Motor neuron (in vitro differentiated cells): ENCODE measurements around the gene FANK1. TPM values are rescaled to one million over a fixed set of nuclear protein-coding genes. Genes with fewer than 3 reads are reported as not detected.
A peak's percentile ranks its signal among the peaks of the same experiment; 100 is the strongest.

Experiments used
- ATAC-seq, 8 experiments: fragments of 200-7000 bp; cut with Tn5 transposase; replicated peaks in 6 of 8; 2 replicates each; pipeline ENCODE4 v1.8.0; 2021; ENCODE audit warnings: mild to moderate bottlenecking in 8 of 8, moderate library complexity in 8 of 8
- H3K27ac ChIP-seq, 2 donors: fragments of 250-450 bp; sonication (Bioruptor Pico); 2 replicates each; pipeline ENCODE4 v1.9.0; 2021; ENCODE audit warnings: antibody characterized with exemption in 2 of 2, mild to moderate bottlenecking in 2 of 2, moderate library complexity in 1 of 2
- H3K4me1 ChIP-seq, 2 donors: fragments of 250-450 bp; sonication (Bioruptor Pico); replicated peaks in 1 of 2; 2 replicates each; pipeline ENCODE4 v1.6.1; 2021; ENCODE audit warnings: antibody characterized with exemption in 2 of 2, mild to moderate bottlenecking in 2 of 2, moderate library complexity in 1 of 2
- H3K4me3 ChIP-seq, 5 donors: fragments of 250-450 bp; sonication (Bioruptor Pico); 2 replicates each; pipeline ENCODE4 v1.9.0; 2021; ENCODE audit warnings: antibody characterized with exemption in 5 of 5, mild to moderate bottlenecking in 5 of 5, moderate library complexity in 4 of 5
- WGBS, 10 experiments: fragments of 450-650 bp; shearing (Covaris generic); methylation state at CpG; one replicate each; pipeline ENCODE4 v1.0.0; 2022; 5-methylcytosine and 5-hydroxymethylcytosine counted together
- in situ Hi-C, 9 experiments: fragments of 400-800 bp; cut with MboI; loops; one replicate each; pipeline ENCODE4 v1.15.0; 2021; ENCODE audit warnings: low sequenced_read_pairs in 9 of 9, low pct_unique_long_range_greater_than_20kb in 2 of 9; ENCODE audit not compliant: unreplicated experiment in 9 of 9
- total RNA-seq, 8 experiments: library from RNA; unstranded; fragments of 300-600 nt; gene quantifications; 2 replicates each; pipeline versions ENCODE4 v1.2.3 to v1.2.4, GENCODE V29; 2022

Gene FANK1
- total RNA-seq, 8 experiments from 2014 or later, result 0.99 to 45.9 (median 3.6) TPM

DNA sequence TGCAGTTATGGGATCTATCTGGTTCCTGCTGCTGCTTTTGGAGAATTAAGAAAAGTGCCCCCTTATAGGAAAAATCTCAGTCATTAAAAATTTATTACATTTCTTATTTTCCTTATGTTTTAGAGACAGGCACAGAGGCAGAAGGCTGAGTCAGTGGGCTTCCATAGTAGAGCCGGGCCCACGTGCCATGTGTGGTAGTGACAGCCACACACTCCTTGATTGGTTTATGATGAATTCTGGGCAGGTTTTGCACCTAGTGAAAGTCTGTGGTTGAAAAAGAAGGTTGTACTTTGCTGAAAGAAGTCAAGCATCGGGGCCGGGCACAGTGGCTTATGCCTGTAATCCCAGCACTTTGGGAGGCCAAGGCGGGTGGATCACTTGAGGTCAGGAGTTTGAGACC, 109.9 kb downstream of the FANK1 start:
- in situ Hi-C loops, result no loop called here
- ATAC-seq, result no peak
- Histone ChIP-seq H3K27ac (no peak overlapping the region), H3K4me3 (no peak overlapping the region), H3K4me1 (no peaks in the 10 kb centered on the region)
- WGBS, 10 experiments, result 65 to 100% (median 85%) methylated on average over 1 to 5 of the region's 5 CpGs; no CpG with 5 or more reads in 6 of the 10 experiments

DNA sequence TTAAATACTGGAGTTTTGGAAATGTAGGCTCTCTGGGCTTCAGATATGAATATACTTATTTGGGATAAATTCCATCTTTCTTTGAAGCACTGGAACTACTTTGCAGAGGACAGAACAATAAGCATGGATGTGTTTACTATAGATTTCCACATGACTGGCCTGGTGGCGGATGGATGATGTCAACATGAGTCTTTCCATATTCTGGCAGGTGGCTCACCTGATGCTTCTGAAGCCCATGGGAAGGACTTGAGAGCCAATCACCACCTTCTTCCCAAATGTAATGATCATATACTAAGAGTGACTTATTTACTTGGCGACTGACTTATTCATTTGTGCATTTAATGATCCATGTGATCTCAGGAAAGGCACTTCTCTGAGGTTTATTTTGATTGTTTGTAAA, 110.5 kb downstream of the FANK1 start:
- H3K4me3 ChIP-seq, result no peak overlapping the region
- H3K4me1 ChIP-seq, result no peaks in the 10 kb centered on the region
- in situ Hi-C loops, result no loop called here
- no peak overlapping the region for H3K27ac ChIP-seq
- WGBS, 10 experiments, result 13 to 100% (median 100%) methylated on average over 1 to 2 of the region's 2 CpGs; no CpG with 5 or more reads in 3 of the 10 experiments
- no peak for ATAC-seq

DNA sequence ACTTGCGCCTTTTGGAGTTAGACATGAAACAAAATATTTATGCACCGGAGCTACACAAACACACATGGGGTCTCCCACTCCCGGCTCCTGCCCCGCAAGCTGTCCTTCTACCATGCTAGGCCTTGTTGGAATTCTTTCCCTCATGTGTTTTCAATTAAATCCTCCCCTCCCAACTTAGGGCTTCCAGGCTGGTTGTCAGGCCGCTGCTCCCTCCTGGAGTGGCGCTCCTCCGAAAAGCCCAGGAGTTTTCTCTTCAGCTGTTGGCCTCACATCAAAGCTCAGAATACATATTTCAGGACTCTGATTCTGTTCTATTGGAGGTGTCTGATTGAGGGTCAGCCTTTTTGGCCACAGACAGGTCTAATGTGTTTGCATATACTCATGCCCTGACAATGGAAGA, 113.3 kb downstream of the FANK1 start:
- ATAC-seq, result no peak
- 50 to 100% (median 99%) methylated on average over 1 to 6 of the region's 7 CpGs; no CpG with 5 or more reads in 2 of the 10 experiments for WGBS, 10 experiments
- Histone ChIP-seq H3K4me3 (no peak overlapping the region), H3K4me1 (peaks cover 8 to 13% of the 10 kb centered on the region in 2 donors), H3K27ac (no peak overlapping the region)
- in situ Hi-C loops, result no loop called here

DNA sequence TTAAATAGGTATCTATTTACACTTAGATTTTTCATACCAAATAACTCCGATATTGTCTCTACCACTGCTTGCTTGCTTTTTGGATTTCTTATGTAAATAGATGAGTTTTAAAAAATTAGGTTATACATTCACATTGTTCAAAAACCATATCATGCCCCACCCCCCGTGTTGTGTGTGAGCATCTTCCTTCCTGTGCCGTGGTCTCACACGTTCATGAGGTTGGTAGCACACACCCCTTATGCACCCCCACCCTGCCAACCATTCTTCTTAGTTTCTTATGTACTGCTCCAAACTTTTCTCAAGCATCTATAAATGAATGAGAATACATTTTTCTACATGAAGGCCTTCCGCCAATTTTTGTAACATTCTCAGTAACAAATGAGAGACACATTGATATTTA, 115.6 kb downstream of the FANK1 start:
- in situ Hi-C loops, result no loop called here
- H3K4me3 ChIP-seq, result no peak overlapping the region
- WGBS, 10 experiments, result 90 to 100% (median 100%) methylated on average over 1 to 5 of the region's 5 CpGs; no CpG with 5 or more reads in 1 of the 10 experiments
- H3K27ac ChIP-seq, result no peak overlapping the region
- peaks cover 19 to 28% of the 10 kb centered on the region in 2 donors for H3K4me1 ChIP-seq
- ATAC-seq, result no peak

DNA sequence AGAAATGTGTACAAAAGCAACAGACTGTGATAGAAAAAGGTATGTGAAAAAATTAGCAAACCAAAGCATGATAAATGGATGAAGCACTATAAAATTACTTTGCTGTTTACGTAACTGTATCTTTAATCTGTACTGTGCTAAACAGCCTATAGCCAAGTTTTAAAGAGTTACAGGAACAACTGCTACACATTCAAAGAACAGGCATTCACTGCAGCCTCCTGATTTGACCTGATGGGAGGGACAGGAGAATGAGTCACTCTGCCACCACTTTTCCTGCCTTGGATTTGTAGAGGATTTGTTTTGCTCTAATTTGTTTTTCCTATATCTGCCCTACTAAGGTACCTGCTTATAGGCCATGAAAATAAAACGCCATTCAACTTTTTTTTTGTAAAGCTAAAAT, 116.1 kb downstream of the FANK1 start:
- WGBS, 10 experiments, result 60 to 100% (median 95%) methylated on average over 1 to 2 of the region's 2 CpGs
- in situ Hi-C loops, result no loop called here
- peak in 2 of 8 experiments; percentile 32 to 37 for ATAC-seq
- no peak overlapping the region for H3K27ac ChIP-seq
- H3K4me3 ChIP-seq, result no peak overlapping the region
- H3K4me1 ChIP-seq, result peaks cover 19 to 28% of the 10 kb centered on the region in 2 donors

DNA sequence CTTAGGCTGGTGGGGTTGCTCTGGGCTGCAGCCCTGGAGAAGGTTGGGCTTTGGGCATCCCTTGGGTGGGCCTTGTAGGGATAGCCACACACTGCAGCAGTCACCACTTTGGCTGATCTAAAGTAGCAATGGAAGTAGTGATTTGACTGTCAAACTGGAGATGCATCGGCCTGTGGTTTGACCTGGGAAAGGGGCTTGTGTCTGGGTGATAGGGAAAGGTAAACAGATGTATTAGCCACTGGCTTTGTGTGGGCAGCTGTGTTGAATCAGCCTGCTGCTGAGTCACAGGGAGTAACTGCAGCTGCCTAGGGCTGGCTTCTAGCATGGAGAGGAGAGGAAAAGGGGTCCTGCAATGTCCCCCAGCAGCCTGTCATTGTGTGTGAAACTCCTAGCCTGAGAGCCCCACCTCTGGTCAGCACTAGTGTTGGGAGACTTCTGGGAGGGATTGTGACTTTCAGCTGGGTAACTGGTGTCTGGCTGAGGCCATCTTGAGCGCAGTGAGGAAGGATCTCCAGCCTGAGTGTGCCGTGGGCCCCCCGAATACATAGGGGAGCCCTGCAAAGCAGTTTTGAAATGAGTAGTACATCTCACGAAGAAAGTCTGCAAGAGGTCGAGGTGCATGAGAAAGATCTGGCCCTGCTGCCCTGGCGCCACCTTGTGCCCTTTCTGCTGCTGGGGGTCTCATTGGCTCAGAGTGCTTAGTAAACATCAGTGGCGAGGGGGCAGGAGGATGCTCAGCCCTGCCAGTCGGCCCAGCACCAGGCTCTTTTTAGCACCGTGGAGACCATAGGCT, 117.3 kb downstream of the FANK1 start:
- H3K4me1 ChIP-seq, result peaks cover 19 to 28% of the 10 kb centered on the region in 2 donors
- H3K27ac ChIP-seq, result peak overlapping the region in 1 of 2 donors; percentile 35
- in situ Hi-C loops, result no loop called here
- H3K4me3 ChIP-seq, result no peak overlapping the region
- WGBS, 10 experiments, result 0 to 84% (median 56%) methylated on average over 1 to 9 of the region's 10 CpGs; no CpG with 5 or more reads in 2 of the 10 experiments
- peak in 7 of 8 experiments; percentile 66 to 87 (median 78) for ATAC-seq

DNA sequence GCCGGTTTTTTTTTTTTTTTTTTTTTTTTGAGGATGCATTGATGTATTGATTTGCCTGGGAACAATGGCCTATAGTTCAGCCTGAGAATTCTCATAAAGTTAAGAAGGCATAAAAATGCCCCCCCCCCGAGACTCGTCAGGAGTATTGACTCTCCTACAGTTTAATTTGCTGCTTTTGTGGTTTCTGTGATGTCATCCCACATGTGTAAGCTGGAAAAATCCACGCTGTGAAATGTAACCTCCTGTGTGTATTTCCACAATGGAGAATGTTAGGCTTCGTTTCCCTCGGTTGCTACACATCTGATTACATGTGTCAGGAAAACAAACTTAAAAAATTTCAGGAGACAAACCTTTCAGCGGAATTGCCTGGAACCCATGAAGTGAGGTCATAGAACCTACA, 117.9 kb downstream of the FANK1 start:
- 19 to 92% (median 73%) methylated on average over 2 to 6 of the region's 7 CpGs; no CpG with 5 or more reads in 2 of the 10 experiments for WGBS, 10 experiments
- H3K4me1 ChIP-seq, result peaks cover 19 to 28% of the 10 kb centered on the region in 2 donors
- peak in 4 of 8 experiments; percentile 11 to 49 (median 24) for ATAC-seq
- no peak overlapping the region for H3K27ac ChIP-seq
- in situ Hi-C loops, result no loop called here
- H3K4me3 ChIP-seq, result no peak overlapping the region

DNA sequence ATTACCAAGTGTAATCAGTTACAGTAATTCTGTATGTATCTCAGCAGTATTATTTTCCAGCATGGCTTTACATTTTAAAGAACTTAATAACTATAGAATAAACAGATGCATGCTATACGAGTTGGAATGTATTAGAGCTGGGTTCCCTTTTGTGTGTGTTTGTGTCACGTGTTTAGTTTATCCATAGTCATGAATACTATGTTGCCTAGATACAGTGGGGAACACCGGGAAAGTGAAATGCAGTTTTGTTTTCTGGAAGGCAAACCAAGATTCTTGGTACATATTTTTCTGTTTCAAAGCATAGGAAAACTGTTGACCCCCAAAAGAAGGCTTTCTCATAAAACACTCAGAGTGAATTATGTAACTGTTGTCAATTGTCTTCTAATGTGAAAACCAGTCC, 119.0 kb downstream of the FANK1 start:
- Histone ChIP-seq H3K27ac (no peak overlapping the region), H3K4me3 (no peak overlapping the region), H3K4me1 (peaks cover 19 to 28% of the 10 kb centered on the region in 2 donors)
- peak in 6 of 8 experiments; percentile 38 to 79 (median 72) for ATAC-seq
- in situ Hi-C loops, result no loop called here
- 11 to 61% (median 45%) methylated on average over 1 to 3 of the region's 3 CpGs; no CpG with 5 or more reads in 1 of the 10 experiments for WGBS, 10 experiments

DNA sequence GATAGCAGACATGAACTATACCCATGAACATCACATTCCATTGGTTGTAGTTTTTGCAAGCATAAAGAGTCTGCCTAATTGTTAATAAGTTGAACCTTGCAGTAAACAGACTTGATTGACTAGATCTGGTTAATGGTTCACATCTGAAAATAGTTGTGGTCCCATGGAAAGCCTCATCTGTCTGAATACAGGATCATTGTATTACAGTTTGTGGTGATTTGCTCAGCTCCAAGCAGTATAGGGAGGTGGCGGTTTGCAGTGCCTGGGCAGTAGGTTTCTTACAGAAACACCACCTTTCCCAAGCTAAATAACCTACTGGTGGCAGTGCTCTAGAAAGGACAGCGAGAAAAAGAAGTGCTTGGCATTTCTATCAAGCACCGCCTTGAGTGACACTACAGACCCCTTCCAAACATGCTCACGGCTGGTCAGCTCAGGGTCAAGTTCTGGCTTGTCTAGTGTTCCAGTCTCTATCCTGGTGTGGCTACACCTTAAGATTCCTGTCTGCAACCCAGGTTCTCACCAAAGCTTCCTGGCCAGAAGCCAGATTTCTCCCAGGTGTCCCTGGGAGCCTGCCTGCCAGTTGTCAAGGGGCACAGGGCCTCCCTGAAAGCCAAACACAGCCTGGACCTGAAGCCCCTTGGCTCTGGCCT, 119.9 kb downstream of the FANK1 start:
- peaks cover 19 to 28% of the 10 kb centered on the region in 2 donors for H3K4me1 ChIP-seq
- WGBS, 10 experiments, result 84 to 100% (median 100%) methylated on average over 1 to 3 of the region's 4 CpGs; no CpG with 5 or more reads in 5 of the 10 experiments
- in situ Hi-C loops, result no loop called here
- H3K4me3 ChIP-seq, result no peak overlapping the region
- ATAC-seq, result no peak
- no peak overlapping the region for H3K27ac ChIP-seq

DNA sequence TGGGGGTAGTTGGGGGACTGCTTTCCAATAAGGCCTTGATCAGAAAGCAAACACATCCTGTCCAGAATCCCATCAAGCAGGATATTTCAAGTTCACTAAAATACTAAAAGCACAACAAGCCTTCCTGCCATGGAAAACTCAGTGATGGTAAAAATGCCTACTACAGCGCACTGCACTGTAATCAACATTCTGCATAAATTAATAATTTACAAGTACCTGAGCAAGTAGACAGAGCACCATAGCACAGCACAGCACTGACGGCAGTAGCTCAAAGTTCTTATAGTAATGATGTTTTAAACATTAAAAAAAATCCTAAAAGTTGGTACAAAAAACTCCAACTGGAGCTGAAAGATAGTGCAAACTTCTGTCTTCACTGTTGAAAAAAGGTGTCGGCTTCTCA, 120.5 kb downstream of the FANK1 start:
- no peak for ATAC-seq
- 80 to 100% (median 90%) methylated on average over 1 to 3 of the region's 3 CpGs; no CpG with 5 or more reads in 3 of the 10 experiments for WGBS, 10 experiments
- H3K4me3 ChIP-seq, result no peak overlapping the region
- in situ Hi-C loops, result no loop called here
- peaks cover 20 to 28% of the 10 kb centered on the region in 2 donors for H3K4me1 ChIP-seq
- H3K27ac ChIP-seq, result no peak overlapping the region

DNA sequence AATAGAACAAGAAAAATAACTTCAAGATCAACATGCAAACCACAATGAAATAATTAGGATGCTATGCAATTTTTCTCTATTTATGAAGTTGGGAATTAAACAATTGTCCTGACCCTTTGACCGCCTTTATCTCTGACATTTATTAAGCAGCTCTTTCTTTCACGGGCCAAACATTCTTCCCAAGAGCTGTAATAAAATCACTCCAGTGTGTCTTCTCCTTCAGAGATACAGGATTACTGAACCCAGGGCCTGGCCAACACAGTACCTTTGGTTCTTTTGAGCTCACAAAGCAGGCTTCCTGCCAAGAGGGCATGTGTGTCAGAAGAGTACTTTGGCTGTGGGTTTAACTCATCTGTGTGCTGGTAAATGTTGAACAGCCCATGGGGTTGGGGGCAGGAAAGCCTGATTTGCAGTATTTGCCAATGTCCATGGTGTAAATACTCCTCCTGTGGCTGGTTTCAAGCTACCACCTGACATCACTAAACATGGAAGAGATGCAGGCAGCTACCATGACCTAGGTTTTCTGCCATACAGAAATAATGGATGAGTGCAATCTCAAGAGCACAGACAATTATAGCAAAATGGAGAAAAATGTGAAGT, 121.7 kb downstream of the FANK1 start:
- H3K4me3 ChIP-seq, result no peak overlapping the region
- WGBS, 10 experiments, result 58 to 100% (median 76%) methylated on average over 1 to 2 of the region's 2 CpGs
- in situ Hi-C loops, result no loop called here
- ATAC-seq, result no peak
- no peak overlapping the region for H3K27ac ChIP-seq
- H3K4me1 ChIP-seq, result peaks cover 24 to 33% of the 10 kb centered on the region in 2 donors

DNA sequence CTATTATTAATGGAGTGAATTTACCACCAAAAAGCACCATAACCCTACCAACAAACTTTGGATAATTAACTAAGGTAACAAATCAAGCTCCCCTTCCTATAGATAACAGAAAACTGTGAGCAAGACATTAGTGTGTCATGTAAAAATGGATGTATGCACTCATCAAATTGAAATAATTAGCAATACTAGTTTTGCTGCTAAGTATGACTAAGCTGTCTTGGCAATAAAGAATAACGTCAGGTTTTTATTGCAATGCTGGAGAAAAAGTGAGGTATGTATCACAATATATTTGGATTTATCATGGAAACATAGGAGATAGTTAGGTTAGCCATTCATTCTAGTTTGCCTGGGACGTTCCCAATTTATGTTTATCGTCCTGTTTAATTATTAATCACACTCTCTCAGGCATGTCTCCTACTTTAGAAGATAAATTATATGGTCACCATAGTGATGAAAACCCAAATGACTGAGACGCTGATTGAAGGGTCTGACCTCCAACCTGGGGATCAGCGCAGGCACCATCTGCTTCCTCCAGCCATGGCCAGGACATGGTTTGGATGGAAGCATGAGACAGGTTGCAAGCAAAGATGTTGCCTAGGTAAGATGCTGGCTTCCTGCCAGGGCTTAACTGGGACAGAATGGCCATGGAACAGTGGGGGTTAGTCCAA, 125.6 kb downstream of the FANK1 start:
- Histone ChIP-seq H3K27ac (no peak overlapping the region), H3K4me1 (peaks cover 5% of the 10 kb centered on the region in 2 donors), H3K4me3 (no peak overlapping the region)
- 17 to 78% (median 45%) methylated on average over 1 to 5 of the region's 5 CpGs for WGBS, 10 experiments
- ATAC-seq, result peak in 3 of 8 experiments; percentile 38 to 70 (median 42)
- in situ Hi-C loops, result no loop called here
